ENCODE measurements around the gene RBM45.

RBM45 gene

GRCh38 chr2:178101321-178102079 lies 10.7 kb upstream of the RBM45 start:
- H3F3A ChIP-seq (ENCODE audit: insufficient read depth): no peaks in the 10 kb centered on the region
- H2AFZ ChIP-seq (ENCODE audit: low read depth, low read length, severe bottlenecking): no peak overlapping the region
- H3K9ac ChIP-seq (ENCODE audit: low read length): no peak overlapping the region
- TF ChIP-seq EZH2phosphoT487 (conservative IDR thresholded peaks at IDR 0.05; ENCODE audit: low read length): no peak
- H3K79me2 ChIP-seq (ENCODE audit: insufficient read depth, low read length): no peaks in the 10 kb centered on the region
- H3K4me3 ChIP-seq (ENCODE audit: insufficient read depth, low read length, poor library complexity, severe bottlenecking): no peak overlapping the region
- H3K36me3 ChIP-seq (ENCODE audit: low read length): no peaks in the 10 kb centered on the region
- no peaks in the 10 kb centered on the region for H3K9me2 ChIP-seq (replicated peaks; ENCODE audit: insufficient read depth, low read length)
- no peak overlapping the region for H3K4me2 ChIP-seq (ENCODE audit: low read depth, low read length, poor library complexity, severe bottlenecking)
- H4K20me1 ChIP-seq (ENCODE audit: low read depth, low read length): no peaks in the 10 kb centered on the region
- no peaks in the 10 kb centered on the region for H3K9me3 ChIP-seq (ENCODE audit: insufficient read depth, low read length)
- H3K27ac ChIP-seq (ENCODE audit: low read depth, low read length): no peak overlapping the region
- no peaks in the 10 kb centered on the region for H3K27me3 ChIP-seq (ENCODE audit: low read length)

GRCh38 chr2:178105566-178105965 lies 6.7 kb upstream of the RBM45 start:
- Histone ChIP-seq H3K36me3 (ENCODE audit: low read length) (no peaks in the 10 kb centered on the region), H3F3A (ENCODE audit: insufficient read depth) (no peaks in the 10 kb centered on the region), H2AFZ (ENCODE audit: low read depth, low read length, severe bottlenecking) (no peak overlapping the region), H3K9me3 (ENCODE audit: insufficient read depth, low read length) (no peaks in the 10 kb centered on the region), H4K20me1 (ENCODE audit: low read depth, low read length) (no peaks in the 10 kb centered on the region), H3K27ac (ENCODE audit: low read depth, low read length) (no peak overlapping the region), H3K4me2 (ENCODE audit: low read depth, low read length, poor library complexity, severe bottlenecking) (no peak overlapping the region), H3K27me3 (ENCODE audit: low read length) (no peaks in the 10 kb centered on the region), H3K79me2 (ENCODE audit: insufficient read depth, low read length) (no peaks in the 10 kb centered on the region), H3K9ac (ENCODE audit: low read length) (no peak overlapping the region), H3K4me3 (ENCODE audit: insufficient read depth, low read length, poor library complexity, severe bottlenecking) (no peak overlapping the region), H3K9me2 (replicated peaks; ENCODE audit: insufficient read depth, low read length) (no peaks in the 10 kb centered on the region)
- TF ChIP-seq, protein P1, sequence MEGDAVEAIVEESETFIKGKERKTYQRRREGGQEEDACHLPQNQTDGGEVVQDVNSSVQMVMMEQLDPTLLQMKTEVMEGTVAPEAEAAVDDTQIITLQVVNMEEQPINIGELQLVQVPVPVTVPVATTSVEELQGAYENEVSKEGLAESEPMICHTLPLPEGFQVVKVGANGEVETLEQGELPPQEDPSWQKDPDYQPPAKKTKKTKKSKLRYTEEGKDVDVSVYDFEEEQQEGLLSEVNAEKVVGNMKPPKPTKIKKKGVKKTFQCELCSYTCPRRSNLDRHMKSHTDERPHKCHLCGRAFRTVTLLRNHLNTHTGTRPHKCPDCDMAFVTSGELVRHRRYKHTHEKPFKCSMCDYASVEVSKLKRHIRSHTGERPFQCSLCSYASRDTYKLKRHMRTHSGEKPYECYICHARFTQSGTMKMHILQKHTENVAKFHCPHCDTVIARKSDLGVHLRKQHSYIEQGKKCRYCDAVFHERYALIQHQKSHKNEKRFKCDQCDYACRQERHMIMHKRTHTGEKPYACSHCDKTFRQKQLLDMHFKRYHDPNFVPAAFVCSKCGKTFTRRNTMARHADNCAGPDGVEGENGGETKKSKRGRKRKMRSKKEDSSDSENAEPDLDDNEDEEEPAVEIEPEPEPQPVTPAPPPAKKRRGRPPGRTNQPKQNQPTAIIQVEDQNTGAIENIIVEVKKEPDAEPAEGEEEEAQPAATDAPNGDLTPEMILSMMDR (IDR thresholded peaks at IDR 0.05; ENCODE audit: insufficient read depth, low read length, poor library complexity, severe bottlenecking): no peak
- TF ChIP-seq EZH2phosphoT487 (conservative IDR thresholded peaks at IDR 0.05; ENCODE audit: low read length): no peak

DNA sequence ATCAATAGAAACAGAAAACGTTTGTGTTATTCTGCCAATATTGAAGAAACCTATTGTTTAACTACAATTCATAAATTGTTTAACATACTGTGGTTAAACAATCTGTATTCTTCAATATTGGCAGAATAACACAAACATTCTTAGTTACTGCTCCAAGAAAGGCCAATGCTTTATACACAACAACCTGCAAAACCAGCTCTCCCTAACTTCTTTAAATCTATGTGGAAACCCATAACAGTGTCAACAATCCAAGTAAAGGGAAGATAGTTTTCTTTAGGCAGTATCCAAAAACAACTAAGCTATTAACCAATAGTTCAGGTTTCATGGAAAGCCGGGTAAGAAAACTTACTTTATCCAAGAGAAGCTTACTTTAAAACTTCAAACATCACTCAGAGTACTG lies 6.2 kb upstream of the RBM45 start:
- Histone ChIP-seq H3K27ac (ENCODE audit: low read depth, low read length) (no peak overlapping the region), H3K79me2 (ENCODE audit: insufficient read depth, low read length) (no peaks in the 10 kb centered on the region), H3K9ac (ENCODE audit: low read length) (no peak overlapping the region), H3K27me3 (ENCODE audit: low read length) (no peaks in the 10 kb centered on the region), H2AFZ (ENCODE audit: low read depth, low read length, severe bottlenecking) (no peak overlapping the region), H3K9me3 (ENCODE audit: insufficient read depth, low read length) (no peaks in the 10 kb centered on the region), H3K9me2 (replicated peaks; ENCODE audit: insufficient read depth, low read length) (no peaks in the 10 kb centered on the region), H3F3A (ENCODE audit: insufficient read depth) (no peaks in the 10 kb centered on the region), H3K4me3 (ENCODE audit: insufficient read depth, low read length, poor library complexity, severe bottlenecking) (no peak overlapping the region), H3K36me3 (ENCODE audit: low read length) (no peaks in the 10 kb centered on the region), H4K20me1 (ENCODE audit: low read depth, low read length) (no peaks in the 10 kb centered on the region), H3K4me2 (ENCODE audit: low read depth, low read length, poor library complexity, severe bottlenecking) (no peak overlapping the region)
- TF ChIP-seq, protein P1 (IDR thresholded peaks at IDR 0.05; ENCODE audit: insufficient read depth, low read length, poor library complexity, severe bottlenecking): no peak
- no peak for TF ChIP-seq EZH2phosphoT487 (conservative IDR thresholded peaks at IDR 0.05; ENCODE audit: low read length)

DNA sequence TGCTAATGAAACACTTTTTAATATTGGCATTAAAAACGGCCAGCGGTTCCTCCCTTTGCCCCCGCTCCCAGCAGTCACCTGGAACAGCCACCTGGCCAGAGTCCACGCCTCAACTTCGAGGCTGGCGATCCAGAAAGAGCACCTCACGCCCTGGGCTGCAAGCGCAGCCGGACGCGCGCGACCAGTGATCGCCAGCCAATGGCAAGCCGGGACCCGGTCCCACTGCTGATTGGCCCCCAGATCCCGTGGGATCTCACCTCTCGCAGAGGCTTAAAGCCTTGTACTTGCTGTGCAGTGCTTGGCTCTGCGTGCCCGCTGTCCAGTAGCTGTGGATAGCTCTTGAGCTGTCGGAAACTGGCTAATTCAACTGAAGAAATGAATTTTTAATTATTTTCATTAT lies 4.1 kb upstream of the RBM45 start:
- TF ChIP-seq, protein P1 (IDR thresholded peaks at IDR 0.05; ENCODE audit: insufficient read depth, low read length, poor library complexity, severe bottlenecking): no peak
- no peak for TF ChIP-seq EZH2phosphoT487 (conservative IDR thresholded peaks at IDR 0.05; ENCODE audit: low read length)
- H3K9ac ChIP-seq (ENCODE audit: low read length): no peak overlapping the region

More for the DNA sequence above, 4.1 kb upstream of the RBM45 start:
- H3K4me2 ChIP-seq (ENCODE audit: low read depth, low read length, poor library complexity, severe bottlenecking): no peak overlapping the region
- H3K79me2 ChIP-seq (ENCODE audit: insufficient read depth, low read length): no peaks in the 10 kb centered on the region
- H2AFZ ChIP-seq (ENCODE audit: low read depth, low read length, severe bottlenecking): no peak overlapping the region
- H3K4me3 ChIP-seq (ENCODE audit: insufficient read depth, low read length, poor library complexity, severe bottlenecking): no peak overlapping the region
- H3K9me3 ChIP-seq (ENCODE audit: insufficient read depth, low read length): no peaks in the 10 kb centered on the region
- no peaks in the 10 kb centered on the region for H3K36me3 ChIP-seq (ENCODE audit: low read length)
- H3F3A ChIP-seq (ENCODE audit: insufficient read depth): no peaks in the 10 kb centered on the region
- H3K27ac ChIP-seq (ENCODE audit: low read depth, low read length): no peak overlapping the region
- no peaks in the 10 kb centered on the region for H3K9me2 ChIP-seq (replicated peaks; ENCODE audit: insufficient read depth, low read length)
- no peaks in the 10 kb centered on the region for H4K20me1 ChIP-seq (ENCODE audit: low read depth, low read length)
- no peaks in the 10 kb centered on the region for H3K27me3 ChIP-seq (ENCODE audit: low read length)

Measured in SU-DHL-6 (cell line).